Vagina (tissue), 2 donors: ENCODE measurements around the gene NUBP2. TPM values are rescaled to one million over a fixed set of nuclear protein-coding genes. Genes with fewer than 3 reads are reported as not detected.

Experiments used
- DNase-seq, 2 donors: peaks; one replicate each; pipeline ENCODE4 v3.0.0-alpha.2; 2017; ENCODE audit errors: extremely low spot score in 2 of 2
- H3K27ac ChIP-seq: fragments of 200-600 bp; sonication (generic); one replicate; pipeline ENCODE4 v1.5.1; 2019
- H3K27me3 ChIP-seq: fragments of 200-600 bp; sonication (generic); one replicate; pipeline ENCODE4 v1.5.1; 2019
- H3K36me3 ChIP-seq, 2 donors: fragments of 200-600 bp; sonication (generic); one replicate each; pipeline ENCODE4 v1.5.1; 2017 to 2019
- H3K4me1 ChIP-seq: fragments of 200-600 bp; sonication (generic); one replicate; pipeline ENCODE4 v1.5.1; 2019
- H3K4me3 ChIP-seq, 2 donors: fragments of 200-600 bp; sonication (generic); 1 replicate in 1 of 2; 2 replicates in 1 of 2; pipeline ENCODE4 v1.5.1; 2016 to 2019
- H3K9me3 ChIP-seq: fragments of 200-600 bp; sonication (generic); one replicate; pipeline ENCODE4 v1.5.1; 2019
- CTCF ChIP-seq, 3 experiments: fragments of 450-650 bp in 2 of 3; fragments of 200-600 bp in 1 of 3; sonication (generic) in 1 of 3; IDR thresholded peaks; one replicate each; pipeline ENCODE4 v1.5.1; 2017 to 2019; ENCODE audit warnings: antibody characterized with exemption in 3 of 3, mild to moderate bottlenecking in 2 of 3, moderate library complexity in 2 of 3
- POLR2A ChIP-seq, 2 donors: fragments of 450-650 bp; IDR thresholded peaks; one replicate each; pipeline ENCODE4 v1.6.1; 2017; ENCODE audit warnings: antibody characterized with exemption in 2 of 2, mild to moderate bottlenecking in 2 of 2, moderate library complexity in 2 of 2
- POLR2AphosphoS5 ChIP-seq, 2 donors: sonication (generic); formaldehyde crosslinking; IDR thresholded peaks; one replicate each; pipeline ENCODE4 v1.9.0; 2017; ENCODE audit warnings: antibody characterized with exemption in 2 of 2, mild to moderate bottlenecking in 2 of 2, low read depth in 1 of 2; ENCODE audit not compliant: insufficient read depth in 1 of 2
- intact Hi-C: fragments of 100-400 bp; cut with DNase I; formaldehyde crosslinking; loops from one replicate; pipeline ENCODE4 v1.15.1; 2023
- total RNA-seq: library from RNA; depleted of rRNA; stranded (reverse); fragments of >200 nt; gene quantifications from one replicate; pipeline ENCODE4 v1.2.3, GENCODE V29; 2016

NUBP2 gene
- total RNA-seq, 1 donor from 2014 or later = 40.8 TPM

GRCh38 chr16:1776672-1776955 lies 6.1 kb upstream of the NUBP2 start:
- H3K4me3 ChIP-seq = no peak overlapping the region
- H3K4me1 ChIP-seq = peaks cover 58% of the 10 kb centered on the region
- no peak for DNase-seq
- intact Hi-C loops = no loop called here
- no peak for TF ChIP-seq POLR2AphosphoS5 (IDR thresholded peaks at IDR 0.05; ENCODE audit: insufficient read depth in 1 of 2, low read depth in 1 of 2)
- H3K36me3 ChIP-seq = peaks cover 0 to 38% of the 10 kb centered on the region in 2 donors
- no peaks in the 10 kb centered on the region for H3K9me3 ChIP-seq
- H3K27me3 ChIP-seq = no peaks in the 10 kb centered on the region
- H3K27ac ChIP-seq = no peak overlapping the region

GRCh38 chr16:1776991-1777374 lies 5.8 kb upstream of the NUBP2 start:
- intact Hi-C loops = no loop called here
- H3K4me1 ChIP-seq = peaks cover 58% of the 10 kb centered on the region
- TF ChIP-seq POLR2AphosphoS5 (IDR thresholded peaks at IDR 0.05; ENCODE audit: insufficient read depth in 1 of 2, low read depth in 1 of 2) (no peak), POLR2A (IDR thresholded peaks at IDR 0.05) (no peak), CTCF (IDR thresholded peaks at IDR 0.05) (no peak)
- peaks cover 0 to 38% of the 10 kb centered on the region in 2 donors for H3K36me3 ChIP-seq
- H3K27ac ChIP-seq = no peak overlapping the region
- no peak overlapping the region for H3K4me3 ChIP-seq
- no peaks in the 10 kb centered on the region for H3K27me3 ChIP-seq
- H3K9me3 ChIP-seq = no peaks in the 10 kb centered on the region
- DNase-seq = no peak

GRCh38 chr16:1777375-1778199 lies 5.2 kb upstream of the NUBP2 start:
- intact Hi-C loops = no loop called here
- TF ChIP-seq POLR2A (IDR thresholded peaks at IDR 0.05) = no peak
- no peak for TF ChIP-seq POLR2AphosphoS5 (IDR thresholded peaks at IDR 0.05; ENCODE audit: insufficient read depth in 1 of 2, low read depth in 1 of 2)
- no peak for TF ChIP-seq CTCF (IDR thresholded peaks at IDR 0.05)
- Histone ChIP-seq H3K27me3 (no peaks in the 10 kb centered on the region), H3K27ac (no peak overlapping the region), H3K36me3 (peaks cover 0 to 38% of the 10 kb centered on the region in 2 donors), H3K9me3 (no peaks in the 10 kb centered on the region), H3K4me1 (peaks cover 52% of the 10 kb centered on the region), H3K4me3 (no peak overlapping the region)
- DNase-seq = no peak

- intact Hi-C loops = no loop called here
- Histone ChIP-seq H3K4me3 (no peak overlapping the region), H3K27ac (no peak overlapping the region)
These were observed 4.3 kb upstream of the NUBP2 start for GRCh38 chr16:1778200-1779179.

More at GRCh38 chr16:1778200-1779179, 4.3 kb upstream of the NUBP2 start:
- H3K9me3 ChIP-seq = no peaks in the 10 kb centered on the region
- peaks cover 52% of the 10 kb centered on the region for H3K4me1 ChIP-seq
- peaks cover 0 to 38% of the 10 kb centered on the region in 2 donors for H3K36me3 ChIP-seq
- no peak for DNase-seq
- no peaks in the 10 kb centered on the region for H3K27me3 ChIP-seq
- TF ChIP-seq CTCF (IDR thresholded peaks at IDR 0.05) (no peak), POLR2AphosphoS5 (IDR thresholded peaks at IDR 0.05; ENCODE audit: insufficient read depth in 1 of 2, low read depth in 1 of 2) (no peak), POLR2A (IDR thresholded peaks at IDR 0.05) (no peak)
